Fibroblast of skin of abdomen (primary cell): ENCODE results near the gene PCA3.
A peak's percentile ranks its signal among the peaks of the same experiment; 100 is the strongest.

ENCODE experiments used
- DNase-seq: peaks from one replicate; pipeline ENCODE4 v3.0.0-alpha.2; 2013

The PCA3 gene

GRCh38 chr9:76827296-76828080 is 63.2 kb downstream of the PCA3 start:
- DNase-seq: no peak

- no peak for DNase-seq
These were observed 64.2 kb downstream of the PCA3 start for GRCh38 chr9:76828447-76828846.

GRCh38 chr9:76835571-76836283 is 71.5 kb downstream of the PCA3 start:
- peak; percentile 93 for DNase-seq
